Hepatocyte (in vitro differentiated cells): ENCODE measurements around the gene RNF183. TPM values are rescaled to one million over a fixed set of nuclear protein-coding genes. Genes with fewer than 3 reads are reported as not detected.

Experiments used
- DNase-seq: peaks from one replicate; pipeline ENCODE4 v3.0.0-alpha.2; 2016; ENCODE audit warnings: low spot score
- H2AFZ ChIP-seq: fragments of 200-600 bp; sonication (generic); 2 replicates; pipeline ENCODE4 v1.6.0; 2016; ENCODE audit warnings: antibody characterized with exemption, mild to moderate bottlenecking
- H3K27ac ChIP-seq: fragments of 200-600 bp; sonication (generic); 2 replicates; pipeline ENCODE4 v1.5.1; 2016; ENCODE audit warnings: mild to moderate bottlenecking
- H3K27me3 ChIP-seq: fragments of 200-600 bp; sonication (generic); 2 replicates; pipeline ENCODE4 v1.6.1; 2016
- H3K36me3 ChIP-seq: fragments of 200-600 bp; sonication (generic); replicated peaks from 2 replicates; pipeline ENCODE4 v1.5.1; 2016; ENCODE audit warnings: low read depth; ENCODE audit not compliant: insufficient read depth
- H3K4me1 ChIP-seq: fragments of 200-600 bp; sonication (generic); 2 replicates; pipeline ENCODE4 v1.5.1; 2016; ENCODE audit warnings: mild to moderate bottlenecking, moderate library complexity; ENCODE audit not compliant: insufficient read depth
- H3K4me2 ChIP-seq: fragments of 200-600 bp; sonication (generic); 2 replicates; pipeline ENCODE4 v1.6.0; 2016
- H3K4me3 ChIP-seq: fragments of 200-600 bp; sonication (generic); 2 replicates; pipeline ENCODE4 v1.5.1; 2016; ENCODE audit warnings: mild to moderate bottlenecking
- H3K79me2 ChIP-seq: fragments of 200-600 bp; sonication (generic); 2 replicates; pipeline ENCODE4 v1.6.0; 2017; ENCODE audit warnings: mild to moderate bottlenecking
- H3K9me2 ChIP-seq: fragments of 200-600 bp; sonication (generic); replicated peaks from 2 replicates; pipeline ENCODE4 v1.6.0; 2017; ENCODE audit warnings: mild to moderate bottlenecking; ENCODE audit not compliant: insufficient read depth
- H3K9me3 ChIP-seq: fragments of 200-600 bp; sonication (generic); 2 replicates; pipeline ENCODE4 v1.5.1; 2016; ENCODE audit warnings: low read depth, mild to moderate bottlenecking
- H4K20me1 ChIP-seq: fragments of 200-600 bp; sonication (generic); 2 replicates; pipeline ENCODE4 v1.6.0; 2016; ENCODE audit warnings: mild to moderate bottlenecking; ENCODE audit not compliant: insufficient read depth, poor library complexity, severe bottlenecking
- EZH2 ChIP-seq: fragments of 200-600 bp; sonication (generic); IDR thresholded peaks from 2 replicates; pipeline ENCODE4 v1.6.1; 2016; ENCODE audit warnings: antibody characterized with exemption, mild to moderate bottlenecking, borderline replicate concordance
- EZH2phosphoT487 ChIP-seq: fragments of 200-600 bp; sonication (generic); IDR thresholded peaks from one replicate; pipeline ENCODE4 v1.6.1; 2018; ENCODE audit warnings: antibody characterized with exemption, mild to moderate bottlenecking, low read depth, moderate library complexity; ENCODE audit not compliant: unreplicated experiment, severe bottlenecking
- WGBS: methylation state at CpG from one replicate; pipeline ENCODE4 v1.1.6; 2016; ENCODE audit warnings: low lambda C conversion rate; ENCODE audit errors: missing lambda C conversion rate; 5-methylcytosine and 5-hydroxymethylcytosine counted together
- polyA plus RNA-seq: library from polyadenylated mRNA; unstranded; fragments of >200 nt; fragmentation: Nextera tagmentation; extraction: Ambion mirVana; gene quantifications from 2 replicates; pipeline ENCODE4 v1.2.1, GENCODE V29; 2016
- total RNA-seq: library from RNA; depleted of rRNA; stranded (reverse); fragments of >200 nt; gene quantifications from 2 replicates; pipeline ENCODE4 v1.2.3, GENCODE V29; 2014
- TF ChIP-seq, protein P1 (sequence below): fragments of 200-600 bp; sonication (generic); IDR thresholded peaks from 2 replicates; pipeline ENCODE4 v1.5.1; 2016; ENCODE audit warnings: antibody characterized with exemption, mild to moderate bottlenecking; ENCODE audit not compliant: poor library complexity

Gene RNF183
- total and polyA plus RNA-seq, 2 experiments from 2014 or later = 0.21 to 0.43 TPM

DNA sequence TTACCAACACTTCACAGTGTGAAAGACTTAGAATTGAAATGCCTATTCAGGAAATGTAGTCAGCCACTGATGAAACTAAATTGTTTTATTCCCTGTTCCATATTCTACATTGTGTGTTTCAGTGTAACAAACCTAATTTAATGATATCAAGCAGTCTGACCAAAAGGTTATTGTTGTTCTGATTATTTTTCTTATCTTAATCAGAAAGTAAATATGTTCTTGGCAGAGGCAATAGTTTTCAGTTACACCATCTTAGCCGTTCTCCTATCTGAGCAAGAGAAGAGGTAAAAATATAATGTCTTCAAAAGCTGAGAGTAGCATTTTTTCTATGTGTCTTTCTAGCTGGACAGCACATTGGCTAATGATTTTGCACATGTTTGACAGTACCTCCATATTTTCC lies 44.9 kb downstream of the RNF183 start:
- Histone ChIP-seq H3K4me2 (no peak overlapping the region), H2AFZ (no peak overlapping the region), H3K4me3 (no peak overlapping the region), H3K9me3 (no peaks in the 10 kb centered on the region), H3K36me3 (no peaks in the 10 kb centered on the region), H3K4me1 (no peaks in the 10 kb centered on the region), H3K27me3 (no peaks in the 10 kb centered on the region), H3K27ac (no peak overlapping the region), H3K9me2 (no peaks in the 10 kb centered on the region), H4K20me1 (no peaks in the 10 kb centered on the region), H3K79me2 (peaks cover 7% of the 10 kb centered on the region)
- 73% methylated on average over 1 of the region's 1 CpG for WGBS
- no peak for TF ChIP-seq EZH2
- TF ChIP-seq, protein P1, sequence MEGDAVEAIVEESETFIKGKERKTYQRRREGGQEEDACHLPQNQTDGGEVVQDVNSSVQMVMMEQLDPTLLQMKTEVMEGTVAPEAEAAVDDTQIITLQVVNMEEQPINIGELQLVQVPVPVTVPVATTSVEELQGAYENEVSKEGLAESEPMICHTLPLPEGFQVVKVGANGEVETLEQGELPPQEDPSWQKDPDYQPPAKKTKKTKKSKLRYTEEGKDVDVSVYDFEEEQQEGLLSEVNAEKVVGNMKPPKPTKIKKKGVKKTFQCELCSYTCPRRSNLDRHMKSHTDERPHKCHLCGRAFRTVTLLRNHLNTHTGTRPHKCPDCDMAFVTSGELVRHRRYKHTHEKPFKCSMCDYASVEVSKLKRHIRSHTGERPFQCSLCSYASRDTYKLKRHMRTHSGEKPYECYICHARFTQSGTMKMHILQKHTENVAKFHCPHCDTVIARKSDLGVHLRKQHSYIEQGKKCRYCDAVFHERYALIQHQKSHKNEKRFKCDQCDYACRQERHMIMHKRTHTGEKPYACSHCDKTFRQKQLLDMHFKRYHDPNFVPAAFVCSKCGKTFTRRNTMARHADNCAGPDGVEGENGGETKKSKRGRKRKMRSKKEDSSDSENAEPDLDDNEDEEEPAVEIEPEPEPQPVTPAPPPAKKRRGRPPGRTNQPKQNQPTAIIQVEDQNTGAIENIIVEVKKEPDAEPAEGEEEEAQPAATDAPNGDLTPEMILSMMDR = no peak
- no peak for TF ChIP-seq EZH2phosphoT487
- no peak for DNase-seq

DNA sequence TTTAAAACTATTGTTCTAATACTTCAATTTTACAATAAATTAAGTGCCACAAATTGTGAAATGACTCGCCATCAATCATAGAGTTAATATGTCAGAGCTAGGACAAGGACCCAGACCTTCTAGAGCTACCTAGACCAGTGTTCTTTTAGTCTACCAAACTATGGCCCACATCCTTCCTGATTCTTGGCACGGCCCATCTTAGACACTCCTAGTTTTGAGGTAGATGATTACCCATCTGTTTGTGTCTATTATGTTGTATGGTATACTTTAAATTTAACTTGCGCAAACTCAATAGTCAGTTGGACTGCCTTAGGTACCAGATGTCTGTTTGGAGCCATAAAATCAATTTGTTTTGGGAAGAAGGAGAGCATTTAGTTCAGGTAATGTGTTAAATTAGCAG lies 45.3 kb downstream of the RNF183 start:
- no peaks in the 10 kb centered on the region for H3K36me3 ChIP-seq
- no peak for DNase-seq
- H3K27ac ChIP-seq = no peak overlapping the region
- peaks cover 7% of the 10 kb centered on the region for H3K79me2 ChIP-seq
- H3K4me2 ChIP-seq = no peak overlapping the region
- H3K27me3 ChIP-seq = no peaks in the 10 kb centered on the region
- no peak overlapping the region for H3K4me3 ChIP-seq
- TF ChIP-seq EZH2phosphoT487 (no peak), EZH2 (no peak)
- TF ChIP-seq, protein P1 = no peak
- 93% methylated on average over 3 of the region's 3 CpGs for WGBS
- H3K9me2 ChIP-seq = no peaks in the 10 kb centered on the region
- H4K20me1 ChIP-seq = no peaks in the 10 kb centered on the region
- H3K9me3 ChIP-seq = no peaks in the 10 kb centered on the region
- no peaks in the 10 kb centered on the region for H3K4me1 ChIP-seq
- H2AFZ ChIP-seq = no peak overlapping the region

DNA sequence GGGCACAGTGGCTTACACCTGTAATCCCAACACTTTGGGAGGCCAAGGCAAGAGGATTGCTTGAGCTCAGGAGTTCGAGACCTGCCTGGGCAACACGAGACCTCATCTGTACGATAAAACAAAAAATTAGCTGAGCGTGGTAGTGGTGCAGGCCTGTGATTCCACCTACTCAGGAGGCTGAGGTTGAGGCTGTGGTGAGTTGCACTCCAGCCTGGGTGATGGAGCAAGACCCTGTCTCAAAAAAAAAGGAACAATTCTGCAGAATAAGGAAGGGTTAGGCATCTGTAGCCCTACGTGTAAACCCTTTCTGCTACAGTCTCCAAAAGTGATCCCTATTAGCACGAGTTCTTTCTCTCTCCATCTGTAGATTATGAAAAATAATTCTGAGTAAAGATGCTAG lies 47.7 kb downstream of the RNF183 start:
- no peaks in the 10 kb centered on the region for H3K27me3 ChIP-seq
- H3K9me3 ChIP-seq = no peaks in the 10 kb centered on the region
- H3K4me3 ChIP-seq = no peak overlapping the region
- TF ChIP-seq, protein P1 = no peak
- TF ChIP-seq EZH2 = no peak
- no peak for TF ChIP-seq EZH2phosphoT487
- WGBS = 97% methylated on average over 6 of the region's 6 CpGs
- no peaks in the 10 kb centered on the region for H3K4me1 ChIP-seq
- no peaks in the 10 kb centered on the region for H4K20me1 ChIP-seq
- H3K4me2 ChIP-seq = no peak overlapping the region
- H3K9me2 ChIP-seq = no peaks in the 10 kb centered on the region
- H3K27ac ChIP-seq = no peak overlapping the region
- no peaks in the 10 kb centered on the region for H3K36me3 ChIP-seq
- peaks cover 7% of the 10 kb centered on the region for H3K79me2 ChIP-seq
- no peak overlapping the region for H2AFZ ChIP-seq
- no peak for DNase-seq

DNA sequence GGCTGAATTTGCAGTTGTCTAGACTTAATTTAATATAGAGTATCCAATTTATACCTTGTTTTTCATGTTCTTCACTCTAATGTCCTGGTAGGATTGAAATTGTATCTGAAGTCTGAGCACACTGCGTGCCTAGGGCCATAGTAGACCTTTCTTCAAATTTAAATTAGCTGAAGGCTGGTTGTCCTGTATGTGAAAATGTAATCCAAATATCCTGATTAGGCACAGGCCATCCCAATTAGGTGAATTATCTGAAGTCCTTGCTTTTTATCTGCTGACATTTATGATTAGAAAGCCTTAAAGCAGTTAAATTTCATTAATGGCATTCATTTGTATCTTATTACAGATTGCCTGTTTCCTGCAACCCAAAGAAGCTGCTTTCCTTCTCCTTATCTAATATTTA lies 48.2 kb downstream of the RNF183 start:
- peaks cover 7% of the 10 kb centered on the region for H3K79me2 ChIP-seq
- H3K4me3 ChIP-seq = no peak overlapping the region
- TF ChIP-seq EZH2 (no peak), EZH2phosphoT487 (no peak)
- TF ChIP-seq, protein P1 = no peak
- H3K9me3 ChIP-seq = no peaks in the 10 kb centered on the region
- H3K36me3 ChIP-seq = no peaks in the 10 kb centered on the region
- H3K4me1 ChIP-seq = no peaks in the 10 kb centered on the region
- H3K27me3 ChIP-seq = no peaks in the 10 kb centered on the region
- H3K4me2 ChIP-seq = no peak overlapping the region
- H3K9me2 ChIP-seq = no peaks in the 10 kb centered on the region
- H2AFZ ChIP-seq = no peak overlapping the region
- no peak for DNase-seq
- H3K27ac ChIP-seq = no peak overlapping the region
- WGBS = 97% methylated on average over 1 of the region's 1 CpG
- H4K20me1 ChIP-seq = no peaks in the 10 kb centered on the region
